HuH-7.5 (cell line): ENCODE data around the gene CLRN3.
A peak's percentile ranks its signal among the peaks of the same experiment; 100 is the strongest.

Experiments
- DNase-seq: peaks from one replicate; pipeline ENCODE4 v3.0.0; 2011; ENCODE audit warnings: low spot score

CLRN3 gene

DNA sequence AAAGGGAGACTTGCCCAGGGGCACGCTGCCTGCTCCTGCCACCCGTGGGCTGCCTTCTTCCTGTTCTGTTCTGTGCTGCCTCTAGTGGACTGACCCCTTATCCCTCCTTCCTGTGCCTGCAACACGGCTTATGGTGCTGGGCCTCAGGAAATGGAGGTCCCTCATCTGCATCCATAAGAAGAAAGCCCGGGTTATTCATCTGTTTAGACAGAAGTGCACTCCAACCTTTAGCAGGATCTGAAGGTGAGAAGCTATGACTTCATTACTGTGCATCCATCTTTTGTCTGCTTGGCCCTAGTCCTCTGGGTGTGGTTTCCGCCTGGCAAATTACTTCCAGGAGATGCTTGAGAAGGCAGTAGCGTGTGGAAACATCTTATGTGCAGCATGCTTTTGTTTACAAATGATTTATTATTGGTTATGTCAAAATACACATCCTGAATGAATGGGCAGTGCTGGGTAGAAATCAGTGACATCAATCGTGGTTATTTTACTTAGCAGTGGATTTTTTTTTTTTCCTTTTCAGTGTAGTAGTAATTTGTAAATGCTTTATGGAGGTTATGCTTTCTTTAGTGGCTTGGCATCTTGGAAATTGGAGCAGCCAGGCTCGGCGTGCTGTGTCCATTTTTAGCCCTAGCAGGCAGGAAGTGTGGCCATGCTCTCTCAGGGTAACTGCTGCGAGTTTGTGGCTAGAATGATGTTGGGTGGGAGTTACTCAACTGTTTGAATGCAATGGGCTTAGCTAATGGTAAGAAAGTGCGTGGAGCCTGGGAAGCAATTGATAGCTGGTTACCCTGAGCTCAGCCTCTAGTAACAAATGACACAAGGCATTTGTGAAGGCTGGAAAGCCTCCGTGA is 26.9 kb upstream of the CLRN3 start:
- peak; percentile 23 for DNase-seq

DNA sequence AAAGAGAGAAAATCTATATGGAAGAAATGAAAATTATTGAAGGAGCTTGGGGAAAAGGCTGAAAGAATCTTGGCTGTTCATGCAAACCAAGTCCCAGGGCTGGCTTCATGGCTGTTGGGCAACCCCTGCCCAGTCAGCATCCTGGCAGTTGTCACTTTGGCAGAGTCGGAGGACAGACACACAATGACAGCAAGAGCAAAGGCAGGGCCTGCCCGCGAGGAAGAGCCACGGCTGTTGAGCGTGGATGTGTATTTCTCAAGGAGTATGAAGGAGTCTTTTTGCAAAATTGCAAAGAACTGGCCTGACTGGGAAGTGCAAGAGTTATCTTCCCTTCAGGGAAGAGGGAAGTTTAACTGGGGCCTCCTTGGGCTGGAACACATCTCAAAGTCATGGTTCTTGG is 25.8 kb upstream of the CLRN3 start:
- DNase-seq: no peak

DNA sequence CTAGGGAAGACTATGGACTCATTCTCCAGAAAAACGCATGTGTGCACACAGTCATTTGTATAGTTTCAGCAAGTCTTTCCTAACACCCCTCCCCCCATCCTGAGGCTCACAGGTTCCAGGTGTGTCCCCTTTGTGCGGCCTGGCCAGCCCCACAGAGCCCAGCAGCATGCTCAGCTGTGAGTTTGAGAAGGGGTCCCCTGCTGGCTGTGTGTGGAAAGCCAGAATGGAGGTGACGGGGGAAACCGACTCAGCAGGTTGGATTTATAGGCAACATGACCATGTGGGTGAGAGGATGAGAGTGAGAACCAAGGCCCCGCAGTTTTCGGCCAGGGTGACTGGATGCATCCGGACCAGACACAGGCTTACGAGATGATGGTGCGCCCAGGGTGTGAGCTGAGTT is 24.1 kb upstream of the CLRN3 start:
- DNase-seq: no peak

DNA sequence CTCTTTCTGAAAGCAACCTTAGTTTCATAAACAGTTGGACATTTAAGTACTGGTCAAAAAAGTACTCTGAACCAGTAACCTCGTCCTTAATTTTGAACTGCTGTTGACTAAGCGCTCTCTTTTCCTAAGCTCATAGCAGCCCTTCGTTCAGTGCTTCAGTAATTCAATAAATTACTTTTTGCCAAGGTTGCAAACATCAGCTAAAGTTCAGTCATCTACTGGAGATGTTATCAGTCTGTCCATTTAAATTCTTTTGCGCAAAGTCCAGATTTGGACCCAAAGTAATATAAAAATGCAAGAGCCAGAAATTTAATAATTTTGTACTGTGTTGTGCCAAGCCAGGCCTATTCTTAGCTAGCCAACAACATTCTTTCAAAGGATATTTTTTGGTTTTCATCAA is 22.6 kb upstream of the CLRN3 start:
- no peak for DNase-seq

DNA sequence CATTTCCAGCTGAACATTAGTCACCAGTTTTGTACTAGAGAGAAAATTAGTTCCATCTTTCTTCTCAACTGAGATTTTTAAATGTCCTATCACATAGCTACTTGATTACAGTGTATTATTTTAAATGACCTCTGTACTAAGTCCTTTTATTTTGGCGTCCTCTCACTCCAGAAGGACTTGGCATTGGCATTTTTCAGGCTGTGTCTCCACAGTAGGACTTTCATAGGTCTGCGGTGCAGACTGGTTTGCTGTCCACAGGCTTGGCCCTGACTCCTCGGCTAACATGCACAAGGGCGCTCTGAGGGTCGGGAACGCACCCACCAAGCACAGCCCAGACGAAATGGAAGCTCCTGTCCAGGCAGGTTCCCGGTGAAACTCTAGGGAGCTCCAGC is 20.6 kb upstream of the CLRN3 start:
- no peak for DNase-seq

DNA sequence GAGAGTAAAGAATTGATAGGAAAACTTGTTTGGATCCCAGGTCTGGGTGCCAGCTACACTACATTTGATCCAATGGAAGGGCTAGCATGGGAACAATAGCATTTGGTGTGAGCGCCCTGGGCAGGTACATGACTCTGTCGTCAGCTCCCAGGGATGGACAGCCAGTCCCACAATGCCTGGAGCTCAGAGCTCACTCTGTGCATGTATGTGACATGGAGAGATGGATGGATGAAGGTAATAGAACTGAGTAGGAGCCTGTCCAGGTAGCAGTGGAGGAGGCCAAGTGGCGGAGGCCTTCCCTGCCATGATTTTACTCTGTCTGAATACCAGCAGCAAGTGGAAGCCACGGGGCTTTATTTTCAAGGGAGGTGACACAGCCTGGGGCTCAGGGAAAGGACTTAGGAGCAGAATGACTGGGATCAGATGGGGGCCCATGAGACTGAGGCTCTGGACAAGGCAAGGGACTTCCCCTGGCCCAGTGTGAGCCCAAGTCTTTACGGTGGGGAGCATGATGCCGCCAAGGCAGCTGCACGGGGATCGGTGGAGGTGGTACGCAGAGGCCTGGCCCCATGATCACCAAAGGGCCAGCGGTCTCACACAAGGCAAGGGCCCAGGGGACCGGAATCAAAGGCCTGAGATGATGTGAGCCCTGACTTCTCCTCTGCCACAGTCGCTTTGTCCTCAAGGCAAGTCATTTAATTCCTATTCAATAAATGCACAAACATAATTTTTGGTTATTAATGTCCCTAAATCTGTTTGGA is 20.0 kb upstream of the CLRN3 start:
- DNase-seq: no peak

DNA sequence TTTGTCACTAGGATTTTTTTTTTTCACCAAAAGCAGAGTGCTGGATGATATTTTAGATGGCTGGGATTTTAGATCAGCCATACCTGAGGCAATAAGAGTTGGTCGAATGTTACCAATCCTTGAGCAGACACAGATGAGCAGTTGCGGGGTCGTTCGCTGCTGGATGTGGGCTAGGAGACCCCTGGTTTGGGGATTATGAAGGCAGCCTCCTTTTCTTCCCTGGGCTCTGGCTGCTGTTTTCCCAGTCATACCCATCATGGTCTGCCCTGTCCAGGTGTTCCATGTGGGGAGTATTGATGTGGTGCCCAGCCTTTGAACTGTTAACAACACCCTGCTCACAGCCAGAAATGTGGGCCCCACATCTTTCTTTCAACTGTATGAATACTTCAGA is 19.1 kb upstream of the CLRN3 start:
- no peak for DNase-seq

DNA sequence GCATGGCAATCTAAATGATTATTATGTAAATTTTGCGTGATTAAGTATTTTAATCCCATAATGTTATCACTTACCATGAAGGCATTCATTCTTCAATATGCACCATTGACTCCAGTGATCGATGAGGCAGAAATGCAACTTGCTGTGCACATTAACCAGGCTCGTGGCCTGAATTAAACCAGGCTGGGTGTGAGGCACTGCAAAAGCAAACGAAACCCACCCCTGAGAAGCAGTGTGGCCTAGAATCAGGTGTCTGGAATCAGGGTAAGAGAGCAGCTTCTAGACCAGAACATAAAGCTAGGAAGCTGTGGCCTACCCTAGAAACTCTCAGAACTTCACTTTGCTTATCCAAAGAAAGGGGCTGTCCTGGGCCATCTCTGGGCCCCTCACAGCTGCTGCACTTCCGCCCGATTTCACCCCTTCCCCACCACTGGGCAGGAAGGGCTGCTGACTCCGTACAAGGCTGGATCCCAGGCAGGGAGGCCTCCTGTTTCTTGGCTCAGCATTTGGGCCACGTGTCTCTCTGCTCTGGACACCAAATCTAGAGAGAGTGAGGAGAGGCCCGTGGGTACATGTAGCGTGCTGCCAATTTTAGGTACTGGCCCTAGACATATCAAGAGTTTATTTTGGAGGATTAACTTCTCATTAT is 18.6 kb upstream of the CLRN3 start:
- DNase-seq: no peak

DNA sequence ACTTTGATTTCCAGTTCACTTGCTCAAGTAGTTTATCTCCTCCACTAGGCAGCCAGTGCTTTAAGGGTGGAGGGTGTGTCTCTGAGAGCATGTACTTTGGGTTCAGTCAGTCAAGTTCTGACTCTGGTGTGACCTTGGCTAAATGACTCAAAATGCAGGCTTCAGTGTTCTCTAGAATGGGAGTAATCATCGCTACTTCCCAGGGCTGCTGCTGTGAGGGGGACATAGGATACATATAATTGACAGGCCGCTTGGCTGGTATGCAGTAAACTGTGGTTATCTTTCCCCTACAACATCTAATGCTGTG is 17.7 kb upstream of the CLRN3 start:
- no peak for DNase-seq

DNA sequence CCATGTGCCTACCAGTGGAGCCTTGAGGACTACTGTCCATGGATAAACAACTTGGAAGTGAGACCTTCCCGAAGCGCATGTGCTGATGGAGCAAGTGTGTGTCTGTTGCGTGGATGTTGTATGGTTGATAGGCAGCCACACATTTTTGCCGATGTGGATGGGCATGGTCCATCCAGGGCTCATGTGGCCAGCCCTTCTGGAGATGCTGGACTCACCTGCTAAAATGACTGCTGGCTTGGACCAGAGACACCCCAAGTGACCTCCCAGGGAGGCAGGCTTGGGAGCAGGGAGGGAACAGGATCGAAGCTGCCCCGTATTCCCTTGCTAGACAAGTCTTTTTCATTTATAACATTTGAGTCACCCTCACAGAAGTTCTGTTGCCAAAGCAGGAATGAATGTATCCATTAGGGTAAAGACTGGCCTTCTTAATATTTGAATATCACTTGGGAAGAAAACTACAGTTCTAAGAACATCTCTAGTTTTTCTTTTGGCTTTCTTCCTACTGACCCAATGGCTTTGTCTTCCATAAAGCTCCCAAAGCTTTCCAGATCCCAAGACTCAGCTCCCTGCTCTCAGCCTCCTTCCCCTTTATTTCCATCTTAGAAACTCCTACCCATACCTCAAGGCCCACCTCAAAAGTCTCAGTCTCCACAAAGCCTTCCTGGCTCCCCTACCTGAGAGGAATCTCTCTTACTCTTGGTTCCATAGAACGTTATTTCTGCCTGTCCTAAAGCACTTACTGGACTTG is 17.1 kb upstream of the CLRN3 start:
- no peak for DNase-seq

DNA sequence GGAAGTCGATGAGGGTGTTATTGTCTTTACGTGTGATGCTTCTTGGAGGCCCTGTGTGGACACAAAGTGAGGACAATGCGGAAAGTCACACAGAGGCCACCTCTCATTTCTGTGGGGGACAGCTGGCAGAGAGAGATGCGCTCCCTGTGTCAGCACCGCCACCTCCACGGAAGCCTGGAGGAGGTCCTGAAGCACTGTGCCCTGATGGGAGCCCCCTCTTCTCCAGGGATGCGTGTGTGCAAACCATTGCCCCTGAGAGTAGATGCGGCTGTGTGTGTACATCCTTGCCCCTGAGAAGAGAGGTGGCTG is 16.2 kb upstream of the CLRN3 start:
- DNase-seq: no peak

DNA sequence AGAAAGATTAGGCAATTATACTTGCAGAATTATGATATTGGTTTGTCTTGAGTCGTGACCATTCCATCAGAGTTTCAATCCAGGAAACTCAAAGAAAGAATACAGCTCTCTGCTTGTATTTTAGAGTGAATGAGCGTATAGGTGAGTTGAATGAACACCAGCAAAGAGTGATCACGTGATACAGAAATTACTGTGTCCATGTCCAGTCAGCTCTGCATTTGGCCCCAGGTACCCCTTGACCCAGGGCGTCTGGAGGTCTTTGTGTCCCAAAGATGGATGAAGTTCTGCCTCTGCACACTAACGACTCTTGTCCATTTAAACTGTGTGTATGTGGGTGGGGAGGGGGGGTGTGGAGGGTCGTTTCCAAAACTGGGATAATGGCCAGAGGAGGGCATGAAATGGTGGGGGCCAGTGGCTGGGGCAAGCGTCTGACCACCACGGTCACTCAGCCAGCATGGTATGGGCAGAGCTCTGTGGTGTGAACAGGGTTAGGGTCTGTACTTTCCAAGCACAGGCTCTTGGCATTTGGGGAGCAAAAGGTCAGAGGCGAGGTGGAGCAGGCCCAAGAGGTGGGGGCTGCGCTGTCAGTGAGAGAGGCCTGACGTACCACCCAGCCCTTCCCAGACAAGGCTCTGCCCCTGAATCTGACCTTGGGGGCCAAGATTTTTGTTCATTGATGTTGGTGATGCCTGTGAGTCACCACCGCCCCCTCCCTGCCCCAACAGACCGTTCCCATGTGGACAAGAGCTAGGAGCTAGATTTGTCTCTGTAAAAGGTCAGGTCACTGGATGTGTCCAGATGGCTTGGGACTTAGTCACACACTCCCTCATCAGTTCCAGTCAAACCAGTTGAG is 15.6 kb upstream of the CLRN3 start:
- peak; percentile 33 for DNase-seq

DNA sequence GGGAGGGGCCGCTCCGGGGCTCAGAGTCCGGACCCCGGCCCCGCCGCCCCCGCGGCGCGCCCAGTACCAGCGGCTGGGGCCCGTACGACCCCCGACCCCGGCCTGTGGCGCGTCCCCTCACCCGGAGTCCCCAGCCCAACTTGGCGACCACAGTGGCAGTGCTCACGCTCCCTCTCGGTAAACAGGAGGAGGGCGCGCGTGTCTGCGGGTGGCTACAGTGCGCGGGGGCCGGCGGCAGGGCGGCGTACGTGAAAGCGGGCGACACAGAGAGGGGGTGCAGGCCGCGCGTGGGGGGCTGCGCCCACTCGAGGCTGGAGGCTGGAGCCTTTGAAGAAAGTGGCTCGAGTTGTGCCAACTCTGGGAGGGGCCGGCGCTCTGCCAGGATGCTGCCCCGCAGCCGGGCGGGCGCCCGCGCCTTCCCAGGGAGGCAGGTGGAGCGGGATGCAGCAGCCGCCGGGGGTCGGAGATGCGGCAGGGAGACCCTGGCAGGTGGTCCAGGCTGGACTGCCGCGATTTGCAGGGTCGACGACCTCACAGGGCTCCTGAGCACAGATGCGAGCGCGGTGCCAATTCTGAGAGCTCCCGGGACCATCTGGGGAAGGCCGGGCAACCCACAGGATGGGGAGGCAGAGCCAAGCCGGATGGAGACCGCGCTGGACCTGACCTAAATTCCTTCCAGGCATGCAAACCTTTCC is 14.8 kb upstream of the CLRN3 start:
- DNase-seq: no peak

DNA sequence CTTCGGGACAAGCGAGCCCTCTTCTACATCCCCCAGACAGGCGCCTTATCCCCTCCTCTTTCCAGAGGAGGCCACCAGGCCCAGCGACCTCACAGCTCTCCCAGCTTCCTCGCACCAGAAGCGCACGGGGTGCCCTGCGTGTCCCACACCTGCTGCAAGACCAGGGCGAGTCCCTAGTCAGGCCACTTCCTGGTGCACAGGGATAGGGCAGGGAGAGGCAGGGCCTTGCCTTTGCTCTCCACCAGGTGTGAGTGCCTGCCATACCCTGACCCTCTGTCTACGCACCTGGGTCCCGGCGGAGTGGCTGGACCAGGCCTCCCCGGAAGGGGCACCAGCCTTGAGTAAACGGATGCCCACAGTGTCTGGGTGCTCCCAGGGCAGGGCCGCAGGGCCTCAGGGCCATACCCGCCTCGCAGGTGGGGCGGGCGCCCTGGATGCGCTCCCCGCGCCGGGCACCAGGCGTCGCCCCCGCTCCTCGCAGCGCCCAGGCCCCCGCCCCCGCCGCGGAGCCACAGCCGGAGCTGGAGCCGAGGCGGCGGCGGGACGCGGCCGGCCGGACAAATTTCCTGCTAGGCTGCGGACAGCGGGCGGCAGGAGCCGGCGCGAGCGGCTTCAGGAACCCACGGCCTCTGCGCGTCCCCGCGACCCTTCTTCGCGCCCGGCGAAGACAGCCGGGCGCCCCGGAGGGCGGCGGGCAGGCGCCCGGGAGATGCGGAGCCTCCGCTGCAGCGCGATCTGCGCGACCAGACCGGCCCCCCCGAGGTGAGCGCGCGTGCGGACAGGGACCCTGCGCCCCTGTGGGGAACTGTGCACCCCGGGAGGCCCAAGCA is 14.0 kb upstream of the CLRN3 start, which contains the start of gene PTPRE:
Gene PTPRE, plus strand, starts transcription at position 556 of the 830 bp plus-strand sequence. CDS start 133,779 bp downstream, outside the sequence.
- peak; percentile 63 for DNase-seq

DNA sequence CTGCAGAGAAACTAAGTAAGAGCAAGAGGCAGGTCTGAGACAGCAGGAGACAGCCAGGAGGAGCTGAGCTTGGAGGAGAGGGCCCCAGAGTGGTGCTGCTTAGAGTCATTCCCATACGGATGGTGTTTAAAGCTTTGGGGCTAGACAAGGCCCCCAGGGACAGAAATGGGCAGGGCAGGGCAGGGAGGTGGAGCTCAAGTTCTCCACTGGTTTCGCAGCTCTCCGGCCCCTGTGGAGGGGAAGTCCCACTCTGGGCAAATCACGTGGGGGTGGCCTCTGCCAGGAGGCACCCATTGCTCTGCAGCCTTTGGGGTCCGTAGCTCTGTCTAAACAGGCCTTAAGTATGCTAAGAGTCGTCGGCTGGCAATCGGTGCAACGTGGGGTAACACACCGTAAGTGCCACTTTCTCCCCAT is 13.1 kb upstream of the CLRN3 start:
- no peak for DNase-seq

DNA sequence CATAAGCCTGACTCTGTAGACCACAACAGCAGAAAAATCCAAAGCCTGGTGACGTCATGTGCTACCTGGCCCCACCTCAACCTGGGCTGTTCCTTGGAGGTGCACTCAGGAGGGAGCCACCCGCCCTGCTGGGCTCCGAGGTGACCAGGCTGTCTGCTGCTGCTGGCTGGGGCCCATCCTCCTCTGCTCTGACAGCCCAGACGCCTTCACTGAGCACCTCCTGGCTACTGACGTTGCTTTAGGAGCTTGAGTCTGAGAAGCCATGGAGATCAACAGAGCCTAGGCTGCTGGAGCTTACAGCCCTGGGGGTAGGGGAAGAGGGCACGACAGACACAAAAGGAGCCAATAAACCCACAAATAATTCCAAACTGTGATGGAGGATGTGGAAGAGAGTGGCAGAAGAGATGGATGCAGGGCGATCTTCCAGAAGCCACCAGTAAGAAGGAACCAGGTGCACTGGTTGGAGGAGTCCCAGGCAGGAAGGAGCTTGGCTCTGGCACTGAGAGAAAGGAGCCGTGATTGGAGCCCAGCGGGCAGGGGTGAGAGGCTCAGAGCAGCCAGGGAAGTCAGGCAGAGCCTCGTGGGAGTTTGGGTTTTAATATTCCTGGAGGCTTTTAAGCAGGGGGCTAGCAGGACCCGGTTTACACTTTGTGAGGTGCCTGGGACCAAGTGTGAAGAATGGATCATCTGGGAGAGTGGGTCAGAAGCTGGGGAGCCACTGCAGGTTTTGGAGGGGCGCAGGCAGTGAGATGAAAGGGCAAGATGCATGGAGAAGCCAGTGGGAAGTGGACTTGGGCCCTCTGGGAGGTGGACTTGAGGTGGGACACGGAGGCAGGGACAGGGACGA is 12.5 kb upstream of the CLRN3 start:
- no peak for DNase-seq

DNA sequence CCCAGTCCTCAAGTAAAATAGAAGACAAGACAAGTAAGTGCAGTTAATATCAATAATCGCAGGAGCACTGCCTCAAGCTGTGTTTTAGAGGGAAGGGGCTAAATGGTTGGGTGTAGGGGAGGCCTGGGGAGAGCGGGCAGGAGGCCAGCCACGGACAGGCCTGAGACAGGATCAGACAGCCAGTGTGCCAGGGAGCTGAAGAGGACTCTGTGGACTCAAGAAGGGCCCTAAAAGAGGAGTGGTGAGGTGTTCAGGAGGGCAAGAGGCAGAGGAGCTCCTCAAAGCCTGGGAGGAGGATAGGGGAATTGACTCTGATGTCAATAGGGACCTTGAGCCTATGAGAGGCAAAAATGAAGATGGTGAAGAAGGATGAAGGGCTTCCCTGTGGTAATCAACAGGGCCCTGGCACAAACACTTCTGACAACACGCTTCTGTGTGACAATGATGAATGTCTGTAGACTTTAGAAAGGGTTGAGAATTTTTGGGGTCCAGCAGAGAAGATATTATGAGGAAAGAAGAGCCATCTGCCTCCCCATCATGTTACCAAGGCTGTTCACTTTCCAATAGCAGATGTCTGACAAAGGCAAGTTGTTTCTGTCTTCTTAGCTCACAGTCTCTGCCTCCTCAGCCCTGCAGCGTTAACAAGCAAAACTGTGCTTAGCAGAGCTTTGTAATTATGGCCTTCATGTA is 11.7 kb upstream of the CLRN3 start:
- DNase-seq: no peak

DNA sequence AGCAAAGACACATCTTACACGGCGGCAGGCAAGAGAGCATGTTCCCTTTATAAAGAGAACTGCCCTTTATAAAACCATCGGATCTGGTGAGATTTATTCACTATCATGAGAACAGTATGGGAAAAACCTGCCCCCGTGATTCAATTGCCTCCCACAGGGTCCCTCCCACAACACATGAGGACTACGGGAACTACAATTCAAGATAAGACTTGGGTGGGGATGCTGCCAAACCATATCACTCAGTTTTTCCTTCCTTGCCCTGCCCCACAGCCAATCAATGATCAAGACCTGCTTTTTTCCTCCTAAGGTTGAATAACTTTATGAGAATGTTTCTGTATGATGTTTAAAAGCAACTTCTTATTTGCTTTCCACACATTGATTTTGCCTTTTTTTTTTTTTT is 11.0 kb upstream of the CLRN3 start:
- DNase-seq: no peak
